Chondrocyte (in vitro differentiated cells): ENCODE results near the gene CDH5. TPM values are rescaled to one million over a fixed set of nuclear protein-coding genes. Genes with fewer than 3 reads are reported as not detected.

Experiments
- DNase-seq: peaks from one replicate; pipeline ENCODE4 v3.0.0; 2021; ENCODE audit warnings: mixed read lengths, low spot score
- H3K27ac Mint-ChIP-seq: one replicate; pipeline ENCODE4 v1.8.0; 2021; ENCODE audit warnings: mild to moderate bottlenecking, moderate library complexity, mixed read lengths; ENCODE audit not compliant: unreplicated experiment
- H3K27me3 Mint-ChIP-seq: 2 replicates; pipeline ENCODE4 v1.8.0; 2021; ENCODE audit warnings: low read depth, mixed read lengths
- H3K36me3 Mint-ChIP-seq: 2 replicates; pipeline ENCODE4 v1.8.0; 2021; ENCODE audit warnings: low read depth, mixed read lengths
- H3K4me1 Mint-ChIP-seq: 2 replicates; pipeline ENCODE4 v1.8.0; 2021; ENCODE audit warnings: low read depth, mild to moderate bottlenecking, mixed read lengths
- H3K4me3 Mint-ChIP-seq: one replicate; pipeline ENCODE4 v1.8.0; 2021; ENCODE audit warnings: mild to moderate bottlenecking, moderate library complexity, mixed read lengths; ENCODE audit not compliant: unreplicated experiment
- H3K9me3 Mint-ChIP-seq: 2 replicates; pipeline ENCODE4 v1.8.0; 2021; ENCODE audit warnings: low read depth, mixed read lengths
- CTCF ChIP-seq: fragments of 200-600 bp; sonication (generic); IDR thresholded peaks from 2 replicates; pipeline ENCODE4 v1.5.0; 2021; ENCODE audit warnings: antibody characterized with exemption, mild to moderate bottlenecking, moderate library complexity
- total RNA-seq: library from RNA; stranded (reverse); gene quantifications from 3 replicates; pipeline ENCODE4 v1.2.1, GENCODE V29; 2021

Gene CDH5
- total RNA-seq, 1 donor from 2014 or later: not detected

- no peak for DNase-seq
- peaks cover 8% of the 10 kb centered on the region for H3K27me3 Mint-ChIP-seq
- TF ChIP-seq CTCF: no peak
- no peak overlapping the region for H3K27ac Mint-ChIP-seq
- peaks cover 14% of the 10 kb centered on the region for H3K4me1 Mint-ChIP-seq
- no peak overlapping the region for H3K4me3 Mint-ChIP-seq
- no peaks in the 10 kb centered on the region for H3K9me3 Mint-ChIP-seq
- H3K36me3 Mint-ChIP-seq: no peaks in the 10 kb centered on the region
Observed at GRCh38 chr16:66365651-66366050, 840 bp upstream of the CDH5 start.

- peaks cover 14% of the 10 kb centered on the region for H3K4me1 Mint-ChIP-seq
- H3K9me3 Mint-ChIP-seq: no peaks in the 10 kb centered on the region
- no peak overlapping the region for H3K27ac Mint-ChIP-seq
- no peaks in the 10 kb centered on the region for H3K27me3 Mint-ChIP-seq
- no peaks in the 10 kb centered on the region for H3K36me3 Mint-ChIP-seq
- no peak for DNase-seq
- H3K4me3 Mint-ChIP-seq: no peak overlapping the region
- no peak for TF ChIP-seq CTCF
Observed at GRCh38 chr16:66367968-66368891, 1.7 kb downstream of the CDH5 start.

- Mint-ChIP-seq H3K4me1 (peaks cover 14% of the 10 kb centered on the region), H3K27ac (no peak overlapping the region)
Observed at GRCh38 chr16:66369055-66369592, 2.6 kb downstream of the CDH5 start.

GRCh38 chr16:66370786-66371684 is 4.5 kb downstream of the CDH5 start:
- TF ChIP-seq CTCF: no peak

More at GRCh38 chr16:66369055-66369592, 2.6 kb downstream of the CDH5 start:
- Mint-ChIP-seq H3K4me3 (no peak overlapping the region), H3K27me3 (no peaks in the 10 kb centered on the region), H3K9me3 (no peaks in the 10 kb centered on the region), H3K36me3 (no peaks in the 10 kb centered on the region)
- no peak for TF ChIP-seq CTCF
- no peak for DNase-seq

More at GRCh38 chr16:66370786-66371684, 4.5 kb downstream of the CDH5 start:
- no peaks in the 10 kb centered on the region for H3K9me3 Mint-ChIP-seq
- H3K4me1 Mint-ChIP-seq: no peaks in the 10 kb centered on the region
- H3K4me3 Mint-ChIP-seq: no peak overlapping the region
- no peaks in the 10 kb centered on the region for H3K36me3 Mint-ChIP-seq
- H3K27ac Mint-ChIP-seq: no peak overlapping the region
- no peak for DNase-seq
- H3K27me3 Mint-ChIP-seq: no peaks in the 10 kb centered on the region
